ENCODE results near the gene LRRC70.

DNA sequence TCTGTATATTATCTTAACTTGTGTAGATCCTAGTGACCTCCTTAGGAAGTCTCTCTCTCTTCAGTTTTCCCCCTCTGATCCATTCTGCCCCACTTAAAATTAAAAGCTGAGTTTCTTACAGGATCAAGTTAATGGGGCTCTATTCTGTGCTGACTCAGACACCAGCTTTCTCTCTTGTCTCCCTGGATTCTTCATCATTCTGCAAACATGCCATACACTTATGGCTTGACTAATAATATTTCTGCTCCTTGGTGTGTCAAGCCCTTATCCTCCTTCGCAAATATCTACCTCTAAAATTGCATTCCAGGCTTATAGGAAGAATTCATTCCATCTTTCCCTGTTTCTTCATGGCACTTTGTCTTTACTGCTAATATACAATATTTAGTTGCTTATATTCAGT is 18.1 kb downstream of the LRRC70 start:
- TF ChIP-seq POLR2A (IDR thresholded peaks at IDR 0.05) (no peak), EP300 (IDR thresholded peaks at IDR 0.05) (no peak)
- TF ChIP-seq, protein P1, sequence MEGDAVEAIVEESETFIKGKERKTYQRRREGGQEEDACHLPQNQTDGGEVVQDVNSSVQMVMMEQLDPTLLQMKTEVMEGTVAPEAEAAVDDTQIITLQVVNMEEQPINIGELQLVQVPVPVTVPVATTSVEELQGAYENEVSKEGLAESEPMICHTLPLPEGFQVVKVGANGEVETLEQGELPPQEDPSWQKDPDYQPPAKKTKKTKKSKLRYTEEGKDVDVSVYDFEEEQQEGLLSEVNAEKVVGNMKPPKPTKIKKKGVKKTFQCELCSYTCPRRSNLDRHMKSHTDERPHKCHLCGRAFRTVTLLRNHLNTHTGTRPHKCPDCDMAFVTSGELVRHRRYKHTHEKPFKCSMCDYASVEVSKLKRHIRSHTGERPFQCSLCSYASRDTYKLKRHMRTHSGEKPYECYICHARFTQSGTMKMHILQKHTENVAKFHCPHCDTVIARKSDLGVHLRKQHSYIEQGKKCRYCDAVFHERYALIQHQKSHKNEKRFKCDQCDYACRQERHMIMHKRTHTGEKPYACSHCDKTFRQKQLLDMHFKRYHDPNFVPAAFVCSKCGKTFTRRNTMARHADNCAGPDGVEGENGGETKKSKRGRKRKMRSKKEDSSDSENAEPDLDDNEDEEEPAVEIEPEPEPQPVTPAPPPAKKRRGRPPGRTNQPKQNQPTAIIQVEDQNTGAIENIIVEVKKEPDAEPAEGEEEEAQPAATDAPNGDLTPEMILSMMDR (IDR thresholded peaks at IDR 0.05): no peak

Data from upper lobe of left lung (tissue), 4 donors.